ENCODE measurements around the gene COL28A1.

The COL28A1 gene

DNA sequence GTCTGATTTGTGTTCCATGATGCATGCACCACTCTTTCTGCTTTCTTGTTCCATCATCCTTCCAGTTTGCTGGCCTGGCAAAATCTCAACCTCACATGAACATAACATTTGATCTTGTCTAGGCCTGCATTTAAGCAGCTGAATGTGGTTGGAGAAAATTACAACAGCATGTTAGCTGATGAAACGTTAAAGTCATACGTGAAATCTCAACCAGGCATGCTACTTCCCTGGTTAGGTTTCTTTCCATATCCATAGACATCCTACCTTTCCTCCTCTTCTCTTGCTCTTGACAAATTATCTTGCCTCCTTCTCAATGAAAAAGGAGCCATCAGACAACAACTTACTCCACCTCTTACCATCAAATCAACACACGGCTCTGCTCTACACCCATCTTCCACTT lies 199.8 kb downstream of the COL28A1 start:
- no peak for FAIRE-seq
- no peak for DNase-seq (ENCODE audit: low spot score)

DNA sequence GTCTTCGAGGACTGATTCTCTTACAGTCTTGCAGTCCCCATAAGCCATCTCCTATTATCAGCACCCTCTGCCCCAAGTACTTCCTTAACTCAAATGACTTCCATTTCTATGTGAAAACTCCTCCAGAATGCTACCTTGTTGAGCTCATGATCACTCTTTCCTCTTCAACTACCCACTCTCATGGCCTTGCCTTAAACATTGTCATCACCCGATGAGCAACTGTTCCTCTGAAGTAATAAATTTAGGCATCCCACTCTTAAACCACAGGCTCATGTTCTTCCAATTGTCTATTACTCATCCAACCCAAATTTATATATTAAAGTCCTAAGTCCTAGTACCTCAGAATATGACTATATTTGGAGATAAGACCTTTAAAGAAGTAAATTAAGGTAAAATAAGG lies 200.5 kb downstream of the COL28A1 start:
- DNase-seq (ENCODE audit: low spot score) (no peak), FAIRE-seq (no peak)

DNA sequence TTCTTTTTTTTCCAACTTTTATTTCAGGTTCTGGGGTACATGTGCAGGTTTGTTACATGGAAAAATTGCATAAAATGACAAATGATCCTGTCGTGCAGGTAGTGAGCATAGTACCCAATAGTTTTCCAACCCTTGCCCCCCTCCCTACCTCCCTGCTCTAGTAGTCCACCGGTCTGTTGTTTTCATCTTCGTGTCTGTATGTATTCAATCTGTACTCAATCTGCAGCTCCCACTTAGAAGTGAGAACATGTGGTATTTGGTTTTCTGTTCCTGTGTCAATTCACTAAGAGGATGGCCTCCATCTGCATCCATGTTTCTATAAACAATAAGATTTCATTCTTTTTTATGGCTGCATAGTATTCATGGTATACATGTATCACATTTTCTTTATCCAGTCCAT lies 202.1 kb downstream of the COL28A1 start:
- DNase-seq (ENCODE audit: low spot score) (no peak), FAIRE-seq (no peak)

DNA sequence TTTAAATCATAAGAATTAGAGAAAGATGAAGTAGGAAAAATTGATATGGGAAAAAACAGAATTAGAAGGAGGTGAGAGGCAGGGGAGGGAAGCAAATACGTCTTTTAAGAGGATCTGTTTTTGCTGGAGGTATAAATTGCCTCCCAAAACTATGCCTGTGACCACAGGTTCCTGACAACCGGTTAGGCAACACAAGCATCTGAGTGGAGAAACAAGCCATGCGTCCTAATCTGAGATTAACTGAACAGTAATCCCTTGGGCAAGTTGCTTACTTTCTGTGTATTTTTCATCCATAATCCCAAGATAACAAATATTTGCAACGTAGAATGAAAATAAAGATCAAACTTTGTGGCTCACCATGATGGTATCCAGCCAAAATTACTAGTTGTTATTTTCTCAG lies 204.2 kb downstream of the COL28A1 start:
- FAIRE-seq (no peak), DNase-seq (ENCODE audit: low spot score) (no peak)

DNA sequence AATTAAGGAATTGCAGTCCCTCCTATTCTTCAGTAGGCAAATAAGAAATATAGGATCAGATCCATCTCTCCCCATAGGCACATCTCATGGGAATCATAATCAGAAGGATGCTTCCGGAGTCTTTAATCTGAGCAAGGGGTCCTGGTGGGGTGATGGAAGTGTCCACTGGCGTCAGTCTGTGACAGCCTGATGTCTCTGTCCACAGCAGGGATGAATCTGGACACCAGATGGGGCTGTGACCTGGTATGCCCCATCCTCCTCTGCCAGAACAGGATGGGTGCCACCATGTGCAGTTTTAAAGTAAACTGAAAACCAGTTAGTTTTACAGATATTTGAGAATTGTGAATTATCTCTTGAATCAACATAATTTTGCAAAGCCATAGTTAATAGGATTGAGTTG lies 204.7 kb downstream of the COL28A1 start:
- DNase-seq (ENCODE audit: low spot score) = no peak

DNA sequence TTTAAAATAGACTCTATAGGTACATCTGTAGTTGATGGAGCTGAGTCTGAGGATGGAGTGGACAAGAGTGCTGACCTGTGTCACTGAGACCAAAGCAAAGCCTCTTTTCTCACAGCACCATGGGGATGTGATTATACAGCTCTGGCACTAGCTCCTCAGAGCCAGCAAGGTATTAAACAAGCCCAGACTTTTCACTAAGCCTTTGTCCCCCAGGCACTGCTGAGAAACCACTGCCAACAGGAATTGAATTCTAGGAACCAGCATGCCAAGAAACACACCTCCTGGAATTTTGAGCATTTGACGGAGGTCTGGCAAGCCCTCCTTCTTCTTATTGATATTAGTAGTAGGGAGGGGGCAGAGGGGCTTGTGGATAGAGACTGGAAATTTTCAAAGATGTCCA lies 206.3 kb downstream of the COL28A1 start:
- FAIRE-seq (no peak), DNase-seq (ENCODE audit: low spot score) (no peak)

More for the DNA sequence above, 204.7 kb downstream of the COL28A1 start:
- no peak for FAIRE-seq

DNA sequence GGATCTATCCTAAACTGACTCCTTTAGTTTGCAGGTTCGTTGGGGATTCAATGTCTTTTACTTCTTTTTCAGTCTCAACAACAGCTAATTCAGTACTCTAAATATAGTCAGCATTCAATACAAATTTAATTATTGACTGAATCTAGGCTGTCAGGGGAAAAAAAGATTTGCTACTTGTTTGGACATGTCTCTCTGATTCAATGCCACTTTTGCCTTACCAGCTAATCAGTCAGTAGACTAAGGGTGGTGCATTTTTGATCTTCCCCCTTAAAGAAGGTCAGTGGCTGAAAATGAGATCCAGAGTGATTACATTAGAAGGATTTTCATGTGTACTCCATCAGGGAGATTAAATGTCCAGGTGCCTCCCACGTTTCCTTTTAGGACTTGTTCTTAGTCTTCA lies 208.2 kb downstream of the COL28A1 start:
- FAIRE-seq (no peak), DNase-seq (ENCODE audit: low spot score) (no peak)

DNA sequence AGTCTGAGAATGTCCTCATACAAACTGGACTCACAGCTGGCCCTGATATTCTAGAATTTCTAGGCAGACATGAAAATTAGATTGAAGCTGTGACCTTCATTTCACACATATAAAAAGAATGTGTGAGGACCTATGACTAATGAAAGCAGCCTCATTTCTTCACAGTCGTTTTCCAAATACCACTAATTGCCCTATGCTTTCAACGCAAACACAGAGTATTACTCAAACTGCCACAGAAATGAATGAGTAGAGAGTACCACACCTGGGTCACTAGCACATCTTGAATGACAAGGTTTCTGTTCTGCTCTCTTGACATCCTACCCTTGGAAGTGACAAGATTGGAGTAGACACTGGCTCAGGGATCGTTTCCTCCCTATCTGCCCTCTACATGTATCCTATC lies 211.0 kb downstream of the COL28A1 start:
- FAIRE-seq (no peak), DNase-seq (ENCODE audit: low spot score) (no peak)

DNA sequence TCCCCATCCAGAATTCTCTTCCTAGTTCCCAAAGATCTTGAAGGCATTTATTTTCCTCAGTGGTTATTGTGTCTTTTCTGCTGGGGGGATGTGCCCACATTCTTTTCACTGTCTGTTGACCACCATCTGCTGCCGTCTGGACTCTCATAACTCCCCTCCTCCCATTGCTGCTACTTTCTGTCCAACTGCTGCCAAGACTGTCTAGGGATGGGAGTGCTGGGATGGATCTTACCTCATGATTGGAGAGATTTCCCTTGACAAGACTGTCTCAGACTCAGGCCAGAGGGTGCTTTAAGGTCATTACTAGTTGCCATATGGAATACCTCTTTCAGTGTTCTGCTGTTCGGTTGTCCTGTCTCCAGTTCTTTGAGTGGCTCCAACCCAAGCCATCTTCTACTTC lies 211.8 kb downstream of the COL28A1 start:
- FAIRE-seq = no peak
- DNase-seq (ENCODE audit: low spot score) = no peak

DNA sequence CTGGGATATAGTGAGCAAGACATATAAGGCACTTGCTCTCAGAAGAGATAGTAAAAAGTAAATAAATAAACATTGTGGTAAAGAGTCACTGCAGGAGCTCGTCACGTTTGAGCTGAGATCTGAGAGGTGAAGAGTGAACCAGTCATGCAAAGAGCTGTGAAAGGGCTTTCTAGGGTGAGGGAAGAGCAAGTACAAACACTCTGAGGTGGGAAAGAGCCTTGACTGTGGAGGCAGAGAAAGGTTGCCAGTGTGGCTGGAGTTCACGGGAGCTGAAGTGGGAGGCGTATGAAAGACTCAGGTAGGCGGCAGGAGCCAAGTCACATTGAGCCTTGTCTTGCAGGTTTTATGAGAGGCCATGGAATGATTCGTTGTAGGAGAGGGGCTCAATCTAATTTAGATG lies 212.3 kb downstream of the COL28A1 start:
- FAIRE-seq (peak; percentile 61), DNase-seq (ENCODE audit: low spot score) (peak; percentile 53)

DNA sequence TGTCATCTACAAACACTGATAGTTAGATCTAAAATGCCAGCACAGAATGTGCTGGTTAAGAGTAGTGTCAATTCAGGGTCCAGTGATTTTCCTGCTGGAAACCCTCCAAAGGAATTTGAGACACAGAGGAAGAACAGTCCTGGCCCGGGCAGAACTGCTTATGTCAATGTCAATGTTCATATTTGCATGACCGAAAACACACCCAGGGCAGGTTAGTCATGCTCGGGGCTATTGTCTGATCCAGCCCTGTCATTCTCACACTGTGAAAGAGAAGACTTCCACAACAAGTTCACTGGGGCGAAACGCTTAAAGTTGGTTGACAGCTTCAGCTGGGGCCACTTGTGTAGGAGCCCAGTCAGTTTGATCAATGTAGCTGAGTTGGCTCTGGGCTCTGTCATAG lies 214.0 kb downstream of the COL28A1 start:
- FAIRE-seq (peak; percentile 99), DNase-seq (ENCODE audit: low spot score) (peak; percentile 96)

DNA sequence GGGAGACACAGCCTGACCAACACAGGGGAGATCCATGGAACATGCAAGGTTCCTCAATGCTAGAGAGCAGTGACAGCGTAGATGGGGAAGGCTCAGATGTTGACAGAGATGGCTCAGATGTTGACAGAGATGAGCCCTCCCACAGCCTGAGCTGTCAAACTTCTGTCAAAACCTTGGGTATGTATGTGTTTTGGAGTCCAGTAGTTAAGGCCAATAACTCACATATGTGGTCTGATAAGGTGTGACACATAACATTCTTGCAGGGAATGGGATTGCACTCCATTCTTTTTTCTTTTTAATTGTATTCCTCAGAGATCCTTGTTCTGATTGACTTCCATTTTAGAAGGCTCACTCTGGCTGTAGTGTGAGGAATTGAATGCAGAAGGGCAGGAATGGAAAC lies 217.1 kb downstream of the COL28A1 start:
- no peak for FAIRE-seq
- no peak for DNase-seq (ENCODE audit: low spot score)

DNA sequence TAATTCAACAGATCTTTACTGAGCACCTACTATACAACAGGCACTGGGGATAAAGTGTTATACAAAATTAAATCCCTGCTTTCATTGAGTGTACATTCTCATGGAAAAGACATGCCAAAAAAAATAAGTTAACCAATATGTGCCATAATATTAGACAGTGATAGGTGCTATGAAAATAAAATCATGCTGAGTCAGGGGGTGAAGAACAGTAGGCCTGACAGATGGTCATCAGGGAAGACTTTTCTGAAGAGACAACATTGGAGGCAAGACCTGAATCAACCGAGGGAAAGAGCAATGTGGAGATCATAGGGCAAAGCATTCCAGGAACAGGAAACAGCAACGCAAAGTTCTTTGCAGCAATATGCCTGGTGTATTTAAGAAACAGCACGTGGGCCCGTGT lies 217.8 kb downstream of the COL28A1 start:
- no peak for FAIRE-seq
- no peak for DNase-seq (ENCODE audit: low spot score)

DNA sequence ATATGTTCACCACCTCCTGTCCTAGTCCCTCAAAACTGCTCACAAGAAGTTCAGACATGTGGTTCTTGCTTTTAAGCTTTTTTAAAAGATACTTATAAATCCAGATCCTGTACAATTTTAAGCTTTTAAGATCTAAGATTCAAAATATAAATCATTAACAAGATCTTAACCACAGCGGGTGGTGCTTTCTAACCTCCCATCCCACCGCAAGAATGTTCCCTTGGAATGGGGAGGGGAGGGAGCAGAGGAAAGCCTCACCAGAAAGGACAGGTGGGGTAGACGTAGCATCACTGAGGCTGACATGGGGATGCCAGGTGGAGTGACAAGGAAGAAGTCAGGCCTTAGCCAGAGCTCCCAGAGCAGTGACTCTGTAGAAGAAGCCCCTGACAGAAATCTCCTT lies 219.8 kb downstream of the COL28A1 start:
- FAIRE-seq = peak; percentile 77
- peak; percentile 9 for DNase-seq (ENCODE audit: low spot score)

DNA sequence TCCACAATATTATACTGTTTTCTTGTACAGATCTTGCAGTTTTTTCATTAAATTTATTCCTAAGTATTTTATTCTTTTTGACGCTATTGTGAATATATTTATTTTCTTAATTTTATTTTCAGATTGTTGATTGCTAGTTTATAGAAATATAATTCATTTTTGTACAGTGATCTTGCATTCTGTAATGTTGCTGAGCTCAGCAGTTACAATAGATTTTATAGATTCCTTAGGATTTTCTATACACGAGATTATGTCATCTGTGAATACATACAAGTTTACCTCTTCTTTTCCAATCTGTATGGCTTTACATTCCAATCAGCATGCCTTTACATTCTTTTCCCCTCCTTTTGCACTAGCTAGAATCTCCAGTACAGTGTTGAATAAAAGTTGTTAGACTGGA lies 223.3 kb downstream of the COL28A1 start:
- no peak for DNase-seq (ENCODE audit: low spot score)
- no peak for FAIRE-seq

DNA sequence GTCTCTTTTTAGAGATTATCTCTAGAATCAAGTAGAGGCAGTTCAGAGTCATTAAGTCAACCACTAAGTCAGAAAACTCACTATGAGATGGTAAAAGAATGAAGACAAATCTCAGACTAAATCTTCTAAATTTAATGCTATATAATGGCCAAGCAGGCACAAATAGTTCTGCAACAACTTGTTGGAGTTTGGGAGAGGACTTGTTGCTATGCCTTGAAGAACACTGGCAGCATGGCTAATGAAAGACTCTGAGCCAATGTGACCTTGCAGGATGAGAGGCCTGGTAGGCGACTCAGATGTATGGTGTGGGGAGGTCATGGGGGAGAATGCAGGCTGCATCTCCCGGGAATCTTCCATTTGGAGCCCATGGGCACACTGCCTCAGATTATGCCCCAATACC lies 224.7 kb downstream of the COL28A1 start:
- FAIRE-seq (no peak), DNase-seq (ENCODE audit: low spot score) (no peak)

DNA sequence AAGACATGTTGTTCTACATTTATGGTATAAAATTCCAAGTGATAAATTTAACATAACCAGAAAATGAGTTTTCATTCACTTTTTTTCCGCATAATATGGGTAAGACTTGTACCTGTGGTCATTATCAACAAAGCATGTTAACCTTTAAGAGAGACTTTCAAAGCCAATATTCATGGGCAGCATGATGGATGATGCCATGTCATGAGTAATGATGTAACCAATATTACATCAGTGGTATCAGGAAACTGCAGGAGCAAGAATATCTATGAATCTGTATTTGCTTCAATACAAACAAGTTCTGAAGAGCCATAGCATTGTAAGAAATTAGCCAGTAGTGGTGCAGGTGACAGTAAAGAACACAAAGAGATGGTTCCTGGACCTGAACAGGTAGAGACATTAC lies 226.5 kb downstream of the COL28A1 start:
- no peak for DNase-seq (ENCODE audit: low spot score)

More for the DNA sequence above, 226.5 kb downstream of the COL28A1 start:
- no peak for FAIRE-seq
